ENCODE measurements around the gene ATP13A2.
"Not testable (repeated sequence)": the region's sequence is repeated elsewhere in the genome, so short reads cannot be mapped to it uniquely, and the experiment has no call there.

ATP13A2 gene

DNA sequence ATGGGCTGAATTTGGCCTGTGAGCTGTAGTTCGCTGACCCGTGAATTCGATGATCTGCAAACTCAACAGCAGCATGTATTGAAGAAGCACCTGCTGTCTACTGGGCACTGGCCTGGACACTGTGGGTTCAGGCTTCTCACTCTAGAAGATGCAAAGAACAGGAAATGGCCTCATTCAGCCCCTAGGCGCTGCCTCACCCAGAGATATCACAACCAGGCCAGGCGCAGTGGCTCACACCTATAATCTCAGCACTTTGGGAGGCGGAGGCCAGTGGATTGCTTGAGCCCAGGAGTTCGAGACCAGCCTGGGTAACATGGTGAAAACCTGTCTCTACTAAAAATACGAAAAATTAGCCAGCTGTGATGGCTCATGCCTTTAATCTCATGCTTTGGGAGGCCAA, 55.0 kb downstream of the ATP13A2 start:
- no peak for DNase-seq

- no peak for DNase-seq
Measured at GRCh38 chr1:16955186-16955585, 56.5 kb downstream of the ATP13A2 start.

DNA sequence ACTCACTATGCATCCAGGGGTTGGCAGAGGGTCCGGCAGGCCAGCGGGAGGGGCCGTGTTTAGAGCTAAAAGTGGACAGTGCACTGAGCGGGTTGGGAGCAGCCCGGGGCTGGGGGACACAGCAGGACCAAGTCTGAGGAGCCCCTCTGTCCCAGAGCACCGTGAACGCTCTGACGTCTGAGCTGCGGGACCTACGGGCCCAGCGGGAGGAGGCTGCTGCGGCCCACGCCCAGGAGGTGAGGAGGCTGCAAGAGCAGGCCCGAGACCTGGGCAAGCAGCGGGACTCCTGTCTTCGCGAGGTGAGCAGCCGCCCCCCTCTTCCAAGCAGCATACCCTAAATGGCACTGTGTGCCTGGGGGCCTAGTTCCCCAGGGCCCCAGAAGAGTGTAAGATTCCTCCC, 57.1 kb downstream of the ATP13A2 start:
- no peak for DNase-seq

DNA sequence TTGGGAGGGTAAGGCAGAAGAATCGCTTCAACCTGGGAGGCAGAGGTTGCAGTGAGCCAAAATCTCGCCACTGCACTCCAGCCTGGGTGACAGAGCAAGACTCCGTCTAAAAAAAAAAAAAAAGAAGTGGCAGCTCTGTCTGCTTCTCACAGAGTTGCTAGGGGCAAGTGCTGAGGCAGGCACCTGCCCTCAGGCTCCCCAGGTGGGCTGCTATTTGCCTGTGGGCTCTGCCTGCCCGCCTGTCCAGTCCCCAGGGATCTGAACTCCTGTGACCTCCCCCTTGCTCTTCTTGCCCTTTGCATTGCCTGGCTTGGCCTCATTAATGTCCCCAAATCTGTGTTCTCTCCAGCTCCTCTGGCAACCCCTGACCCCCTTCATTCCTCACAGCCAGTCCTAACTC, 59.4 kb downstream of the ATP13A2 start:
- not testable (repeated sequence) for DNase-seq

DNA sequence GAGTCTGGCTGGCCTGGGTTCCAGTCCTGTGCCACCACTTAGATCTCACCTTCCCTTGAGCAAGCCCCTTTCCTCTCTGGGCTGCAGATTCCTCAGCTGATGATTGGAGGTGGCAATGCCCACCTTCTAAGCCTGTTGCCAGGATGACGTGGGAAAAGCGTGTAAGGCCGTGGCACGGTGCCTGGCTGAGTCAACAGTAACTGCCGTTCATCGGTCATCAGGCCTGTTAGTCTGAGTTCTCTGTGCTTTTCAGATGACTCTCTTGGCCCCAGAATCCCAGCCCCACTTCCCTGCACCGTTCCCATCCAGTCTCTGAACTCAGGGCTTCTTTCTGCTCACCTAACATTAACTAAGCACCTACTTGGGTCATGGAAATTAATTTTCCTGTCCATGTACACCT, 62.7 kb downstream of the ATP13A2 start:
- not testable (repeated sequence) for DNase-seq

DNA sequence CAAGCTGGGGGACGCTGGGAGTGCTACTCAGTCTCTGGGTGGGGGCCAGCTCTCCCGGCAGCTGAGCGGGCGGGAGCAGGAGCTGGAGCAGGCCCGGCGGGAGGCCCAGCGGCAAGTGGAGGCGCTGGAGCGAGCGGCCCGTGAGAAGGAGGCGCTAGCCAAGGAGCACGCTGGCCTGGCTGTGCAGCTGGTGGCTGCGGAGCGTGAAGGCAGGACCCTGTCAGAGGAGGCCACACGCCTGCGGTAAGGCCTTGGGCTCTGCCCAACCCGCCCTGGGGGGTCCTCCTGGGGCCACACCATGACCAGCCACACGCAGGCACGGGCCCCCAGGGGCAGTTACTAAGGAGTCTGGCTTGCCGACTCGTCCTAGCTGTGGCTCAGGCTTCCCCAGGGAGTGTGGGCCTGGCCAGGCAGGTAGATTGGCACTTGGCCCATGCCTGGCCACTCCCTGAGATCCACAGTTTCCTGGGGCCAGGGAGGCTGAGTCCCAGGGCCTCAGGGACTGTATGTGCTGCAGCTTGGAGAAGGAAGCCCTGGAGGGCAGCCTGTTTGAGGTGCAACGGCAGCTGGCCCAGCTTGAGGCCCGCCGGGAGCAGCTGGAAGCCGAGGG, 63.3 kb downstream of the ATP13A2 start:
- not testable (repeated sequence) for DNase-seq

DNA sequence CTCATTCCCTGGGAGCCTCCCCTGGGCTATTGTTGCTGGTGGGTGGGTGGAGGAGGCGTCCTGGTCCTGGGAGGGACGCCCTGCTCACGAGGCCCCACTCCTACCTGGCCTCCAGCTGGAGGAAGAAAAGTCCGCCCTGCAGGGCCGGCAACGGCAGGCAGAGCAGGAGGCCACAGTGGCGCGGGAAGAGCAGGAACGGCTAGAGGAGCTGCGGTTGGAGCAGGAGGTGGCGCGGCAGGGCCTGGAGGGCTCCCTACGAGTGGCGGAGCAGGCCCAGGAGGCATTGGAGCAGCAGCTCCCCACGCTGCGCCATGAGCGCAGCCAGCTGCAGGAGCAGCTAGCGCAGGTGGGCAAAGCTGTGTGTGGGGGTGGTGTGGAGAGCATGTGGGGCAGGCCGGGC, 65.1 kb downstream of the ATP13A2 start:
- DNase-seq = no peak

DNA sequence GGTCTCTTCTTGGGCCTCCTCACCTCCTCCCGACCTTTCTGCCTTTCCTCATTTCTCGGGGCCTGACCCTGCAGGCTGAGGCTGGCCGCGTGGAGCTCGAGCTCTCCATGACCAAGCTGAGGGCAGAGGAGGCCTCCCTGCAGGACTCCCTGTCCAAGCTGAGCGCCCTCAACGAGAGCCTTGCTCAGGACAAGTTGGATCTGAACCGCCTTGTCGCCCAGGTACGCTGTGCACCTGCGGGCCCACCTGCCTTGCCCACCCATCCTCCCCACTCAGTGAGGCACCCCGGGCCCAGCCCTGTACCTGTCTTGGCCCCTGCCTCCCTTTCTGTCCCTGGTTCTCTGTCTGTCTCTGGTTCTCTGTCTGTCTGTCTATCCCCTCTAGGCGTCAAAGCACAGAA, 65.5 kb downstream of the ATP13A2 start:
- not testable (repeated sequence) for DNase-seq

- DNase-seq = not testable (repeated sequence)
Measured at GRCh38 chr1:16945512-16945911, 66.2 kb downstream of the ATP13A2 start.

- no peak for DNase-seq
Measured at GRCh38 chr1:16944038-16944437, 67.7 kb downstream of the ATP13A2 start.

DNA sequence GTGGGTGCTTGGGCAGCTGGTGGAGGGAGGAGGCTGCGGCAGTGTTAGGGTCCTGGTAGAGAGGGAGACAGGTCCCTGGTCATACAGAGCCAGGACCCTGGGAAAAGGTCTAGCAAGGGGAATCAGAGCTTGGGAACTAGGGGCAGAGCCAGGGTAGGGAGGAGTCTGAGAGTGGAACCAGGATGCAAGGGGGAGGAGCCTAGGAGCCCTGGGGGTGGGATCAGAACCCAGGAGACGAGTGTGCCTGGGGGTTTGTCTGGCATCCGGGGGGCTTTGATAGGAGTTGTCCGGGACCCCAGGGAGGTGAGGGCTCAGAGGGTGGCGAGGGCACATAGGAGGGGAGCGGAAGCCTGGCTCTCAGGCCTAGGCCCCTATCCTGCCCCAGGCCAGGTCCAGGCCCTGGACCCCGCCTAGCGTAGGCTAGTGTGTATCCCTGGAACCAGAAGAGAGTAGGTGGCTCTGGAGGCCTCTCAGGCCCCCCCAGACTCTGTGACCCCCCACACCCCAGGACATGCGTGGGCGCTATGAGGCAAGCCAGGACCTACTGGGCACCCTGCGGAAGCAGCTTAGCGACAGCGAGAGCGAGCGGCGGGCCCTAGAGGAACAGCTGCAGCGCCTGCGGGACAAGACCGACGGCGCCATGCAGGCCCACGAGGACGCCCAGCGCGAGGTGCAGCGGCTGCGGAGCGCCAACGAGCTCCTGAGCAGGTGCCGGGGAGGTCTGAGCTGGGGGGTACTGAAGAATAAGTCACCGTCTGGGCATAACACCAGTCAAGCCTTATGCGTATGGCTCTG, 72.1 kb downstream of the ATP13A2 start:
- not testable (repeated sequence) for DNase-seq

GRCh38 chr1:16938351-16939321, 73.1 kb downstream of the ATP13A2 start:
- DNase-seq = no peak

DNA sequence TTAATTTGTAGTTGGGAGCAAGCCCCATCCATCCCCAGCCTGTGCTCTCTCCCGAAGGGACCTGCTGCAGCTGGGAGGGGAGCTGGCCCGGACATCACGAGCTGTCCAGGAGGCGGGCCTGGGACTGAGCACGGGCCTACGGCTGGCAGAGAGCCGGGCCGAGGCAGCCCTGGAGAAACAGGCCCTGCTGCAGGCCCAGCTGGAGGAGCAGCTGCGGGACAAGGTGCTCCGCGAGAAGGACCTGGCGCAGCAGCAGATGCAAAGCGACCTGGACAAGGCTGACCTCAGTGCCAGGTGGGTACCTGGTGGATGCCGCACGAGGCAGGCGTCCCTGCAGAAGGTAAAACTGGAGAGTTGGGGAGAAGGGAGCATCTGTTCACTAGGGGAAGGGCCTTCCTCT, 75.1 kb downstream of the ATP13A2 start:
- not testable (repeated sequence) for DNase-seq
